GM18873 (cell line): Measurements from ENCODE around the gene AGPAT1.
"Not testable (repeated sequence)": the region's sequence is repeated elsewhere in the genome, so short reads cannot be mapped to it uniquely, and the experiment has no call there.

Source experiments
- ATAC-seq: cut with Tn5 transposase; IDR thresholded peaks from one replicate; pipeline ENCODE4 v1.9.1; 2021; ENCODE audit warnings: mild to moderate bottlenecking, moderate library complexity, moderate number of reproducible peaks; ENCODE audit not compliant: unreplicated experiment, low FRiP score

AGPAT1 gene

DNA sequence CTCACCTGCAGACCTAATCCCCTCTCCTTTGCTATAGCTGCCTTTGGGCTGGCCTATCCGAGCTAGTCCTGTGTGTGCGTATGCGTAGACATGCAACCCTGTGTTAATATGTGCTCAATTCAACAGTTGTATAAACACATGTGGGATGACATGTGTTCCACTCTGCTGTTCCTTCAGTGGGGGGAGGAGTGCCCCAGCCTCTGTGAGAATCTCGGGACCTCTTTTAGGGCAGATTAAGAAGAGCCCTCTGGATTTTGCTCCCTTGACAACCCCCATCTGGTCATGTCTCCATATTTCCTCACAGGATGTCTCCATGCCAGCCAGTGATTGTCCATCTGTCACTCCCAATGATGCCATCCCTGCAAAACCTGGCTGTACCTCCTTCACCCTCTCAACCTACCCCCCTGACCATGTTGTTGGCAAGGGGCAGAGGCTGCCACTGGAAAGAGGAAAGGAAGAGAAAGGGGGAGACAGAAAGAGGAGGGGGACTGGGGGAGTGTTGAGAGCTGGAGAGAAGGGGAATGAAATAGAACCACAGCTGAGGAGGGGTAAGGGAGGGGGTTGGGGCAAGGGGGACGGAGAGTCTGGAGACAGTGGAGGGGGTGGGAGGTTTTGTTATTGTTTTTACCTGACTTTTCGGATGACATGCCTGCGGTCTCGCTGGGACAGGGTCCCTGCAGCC lies 24.6 kb downstream of the AGPAT1 start:
- ATAC-seq = no peak

DNA sequence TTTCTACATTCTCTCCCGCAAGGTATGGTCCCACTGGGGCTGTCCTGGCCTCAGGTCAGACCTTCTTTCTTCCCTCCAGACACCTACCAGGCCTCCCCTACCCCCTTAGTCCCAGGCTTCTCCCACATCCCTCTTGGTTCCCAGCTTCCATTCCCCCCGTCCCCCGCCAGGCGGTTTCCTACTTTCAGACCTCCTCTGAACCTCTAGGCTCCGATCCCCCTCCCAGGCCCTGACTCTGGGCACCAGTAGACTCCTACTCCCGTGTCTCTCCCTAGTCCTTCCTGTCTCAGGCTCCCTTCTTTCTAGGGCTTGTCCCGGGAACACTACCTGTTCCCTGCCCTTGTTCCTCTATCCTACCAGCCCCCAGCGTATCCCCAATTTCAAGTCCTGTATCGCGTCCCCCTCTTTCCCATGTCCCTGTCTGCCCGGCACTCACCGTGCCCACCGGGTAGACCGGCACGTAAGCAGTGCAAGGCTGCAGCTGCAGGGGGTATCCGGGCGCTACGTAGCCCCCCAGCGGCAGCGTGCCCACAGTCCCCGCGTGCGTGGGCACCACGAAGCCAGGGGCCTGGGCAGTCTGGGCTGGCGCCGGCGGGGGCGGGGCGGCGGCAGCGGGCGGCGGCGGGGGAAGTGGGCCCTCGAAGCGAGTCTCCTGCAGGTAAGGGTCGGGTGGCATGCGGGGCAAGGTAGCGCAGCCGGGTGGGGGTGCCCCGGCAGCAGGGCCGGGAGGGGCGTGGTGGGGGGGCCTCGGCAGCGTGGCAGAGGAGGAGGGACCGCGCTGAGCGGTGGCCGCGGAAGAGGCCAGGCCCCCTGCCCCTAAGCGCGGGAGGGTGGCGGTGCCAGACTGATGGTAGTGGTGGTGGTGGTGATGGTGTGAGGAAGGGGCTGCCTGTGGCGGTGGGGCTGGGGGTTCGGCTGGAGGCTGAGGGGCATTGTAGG lies 25.7 kb downstream of the AGPAT1 start:
- ATAC-seq = no peak

DNA sequence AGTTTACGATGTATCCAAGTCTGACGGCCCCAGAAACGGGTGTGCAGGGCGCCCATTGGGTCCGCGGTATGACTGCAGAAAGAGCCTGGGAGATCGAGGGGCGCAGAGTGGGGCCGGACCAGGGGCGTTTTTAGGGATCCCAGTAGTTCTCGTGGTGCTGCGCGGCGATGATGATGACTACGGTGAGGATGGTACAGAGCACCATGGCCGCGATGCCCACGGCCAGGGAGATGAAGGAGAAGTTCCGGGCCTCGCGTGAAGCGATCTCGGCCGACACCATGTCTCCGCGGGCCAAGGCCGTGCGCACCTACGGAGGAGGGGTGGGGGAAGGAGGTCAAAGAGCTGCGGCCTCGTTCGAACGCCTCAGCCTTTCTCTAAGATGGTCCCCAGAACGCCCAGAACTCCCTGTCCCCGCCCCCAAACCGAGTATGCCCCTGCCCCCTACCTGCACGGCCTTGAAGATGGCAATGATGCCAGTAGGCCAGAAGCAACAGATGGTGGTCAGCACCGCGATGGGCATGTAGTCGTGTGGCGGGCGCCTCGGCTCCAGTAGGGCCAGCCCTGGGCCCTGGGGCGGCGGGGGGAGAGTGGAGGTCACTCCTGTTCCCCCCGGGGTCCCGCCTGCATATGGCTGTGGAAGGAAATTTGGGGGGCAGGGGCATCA lies 26.7 kb downstream of the AGPAT1 start:
- ATAC-seq = no peak

DNA sequence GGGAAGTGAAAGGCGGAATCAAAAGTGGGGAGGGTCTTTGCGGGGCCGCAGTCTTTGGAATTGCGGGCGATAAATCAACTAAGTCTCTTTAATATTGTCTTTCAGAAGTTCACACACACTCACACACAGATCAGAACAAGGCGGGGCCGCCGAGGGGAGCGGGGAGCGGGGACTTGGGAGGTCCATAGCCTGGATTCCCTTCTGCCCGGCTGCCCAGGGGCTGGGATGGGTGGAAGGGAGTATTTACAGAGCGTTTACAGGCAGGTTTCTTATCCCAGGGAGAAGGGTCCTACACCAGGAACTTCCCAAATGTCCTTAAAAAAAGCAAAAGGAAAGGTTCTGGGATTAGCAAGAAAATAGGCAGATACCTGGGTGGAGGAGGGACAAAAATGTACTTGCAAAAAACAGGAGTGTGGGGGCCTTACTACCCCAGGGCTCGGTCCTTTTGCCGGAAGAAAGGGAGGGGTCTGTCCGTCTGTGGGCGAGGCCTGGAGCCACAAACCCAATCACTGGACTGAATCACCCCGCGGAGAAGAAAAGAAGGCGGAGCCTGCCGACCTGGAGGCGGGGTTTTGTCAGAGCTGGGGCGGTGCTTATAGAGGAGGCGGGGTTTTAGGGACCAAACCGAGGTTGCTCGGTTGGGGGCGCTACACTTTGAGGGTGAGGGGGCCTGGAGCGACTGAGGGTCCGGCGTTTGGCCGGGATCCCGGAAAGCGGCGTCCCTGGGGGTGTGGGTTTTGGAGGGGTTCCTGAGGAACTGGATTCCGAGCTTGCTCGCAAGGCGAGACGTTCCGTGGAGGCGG lies 27.4 kb downstream of the AGPAT1 start:
- no peak for ATAC-seq

DNA sequence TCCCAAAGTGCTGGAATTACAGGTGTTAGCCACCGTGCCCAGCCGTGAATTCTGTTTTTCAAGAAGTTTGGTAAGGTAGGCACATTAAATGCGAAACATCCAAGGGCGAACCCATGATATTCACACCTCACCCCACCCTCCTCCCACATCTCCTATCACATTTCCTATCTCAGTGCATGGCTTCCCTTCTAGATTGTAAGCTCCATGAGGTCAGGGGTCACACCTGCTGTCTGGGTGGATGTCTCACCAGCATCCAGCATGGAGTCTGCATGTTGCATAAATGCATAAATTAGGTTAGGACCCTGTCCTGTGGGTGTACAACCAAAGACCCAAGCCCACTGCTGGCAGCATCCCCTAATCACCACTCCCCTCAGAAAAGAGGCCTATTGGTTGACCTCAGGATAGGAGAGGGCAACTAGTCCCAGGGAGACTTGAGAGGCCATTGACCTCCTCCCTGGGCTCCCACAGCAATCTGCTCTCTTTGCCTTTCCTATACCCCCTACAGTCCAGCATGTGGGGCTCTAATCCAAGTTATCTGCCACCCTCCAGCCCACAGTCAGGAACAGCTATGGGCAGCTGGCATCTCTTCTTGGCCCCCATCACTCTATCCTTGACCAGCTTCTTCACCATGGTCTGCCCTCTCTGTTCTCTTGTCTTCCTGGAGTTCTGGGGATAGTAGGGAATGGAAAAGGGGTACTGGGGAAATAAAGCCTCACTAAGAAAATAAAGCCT lies 28.3 kb downstream of the AGPAT1 start:
- no peak for ATAC-seq

DNA sequence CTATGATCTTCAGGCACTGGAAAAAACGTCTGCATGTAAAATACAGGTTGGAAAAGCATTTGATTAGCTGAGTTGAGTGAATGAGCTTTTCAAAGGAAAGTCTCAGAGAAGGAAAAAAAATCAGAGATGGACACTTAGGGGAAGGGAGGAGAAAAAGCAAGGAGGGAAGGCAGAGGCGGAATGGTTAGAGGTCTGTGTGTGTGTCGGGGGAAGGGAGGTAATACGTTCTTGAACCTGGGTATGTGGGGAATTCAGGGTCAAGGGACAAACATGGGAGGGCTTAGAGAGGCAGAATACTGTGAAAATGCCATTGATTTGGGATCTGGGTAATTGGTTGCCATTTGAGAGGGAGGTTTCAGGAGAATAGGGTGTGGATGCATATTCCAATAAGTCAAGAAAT lies 29.2 kb downstream of the AGPAT1 start:
- no peak for ATAC-seq

DNA sequence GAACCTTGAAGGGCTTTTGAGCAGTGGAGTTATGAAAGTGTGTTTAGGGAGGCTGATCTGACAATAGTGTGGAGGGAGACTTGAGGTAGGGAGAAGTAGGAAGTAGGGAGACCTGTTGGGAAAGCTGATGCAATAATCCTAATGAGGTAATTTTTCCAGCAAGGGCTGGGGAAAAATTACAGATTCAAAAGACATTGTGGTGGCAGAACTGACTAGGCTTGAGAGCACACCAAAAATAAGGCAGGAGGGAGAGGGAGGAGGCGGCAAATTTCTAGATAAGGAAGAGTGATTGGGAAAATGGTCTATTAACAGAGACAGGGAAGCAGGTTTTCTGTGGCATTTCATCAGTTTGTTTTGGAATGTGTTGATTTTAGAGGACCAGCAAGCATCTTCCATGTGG lies 29.6 kb downstream of the AGPAT1 start:
- ATAC-seq = no peak

DNA sequence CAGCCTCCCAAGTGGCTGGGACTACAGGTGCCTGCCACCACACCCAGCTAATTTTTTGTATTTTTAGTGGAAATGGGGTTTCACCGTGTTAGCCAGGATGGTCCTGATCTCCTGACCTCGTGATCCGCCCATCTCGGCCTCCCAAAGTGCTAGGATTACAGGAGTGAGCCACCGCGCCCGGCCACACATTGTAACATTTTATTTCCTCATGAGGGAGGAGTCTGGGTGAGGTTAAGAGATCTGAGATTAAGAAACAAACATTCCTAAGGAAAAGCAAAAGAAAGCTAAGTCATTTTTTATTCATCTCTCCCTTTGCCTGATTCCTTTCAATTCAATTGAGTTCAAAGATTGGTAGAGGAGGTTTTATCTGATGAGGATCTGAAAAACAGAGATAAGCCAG lies 31.6 kb downstream of the AGPAT1 start:
- ATAC-seq = not testable (repeated sequence)

DNA sequence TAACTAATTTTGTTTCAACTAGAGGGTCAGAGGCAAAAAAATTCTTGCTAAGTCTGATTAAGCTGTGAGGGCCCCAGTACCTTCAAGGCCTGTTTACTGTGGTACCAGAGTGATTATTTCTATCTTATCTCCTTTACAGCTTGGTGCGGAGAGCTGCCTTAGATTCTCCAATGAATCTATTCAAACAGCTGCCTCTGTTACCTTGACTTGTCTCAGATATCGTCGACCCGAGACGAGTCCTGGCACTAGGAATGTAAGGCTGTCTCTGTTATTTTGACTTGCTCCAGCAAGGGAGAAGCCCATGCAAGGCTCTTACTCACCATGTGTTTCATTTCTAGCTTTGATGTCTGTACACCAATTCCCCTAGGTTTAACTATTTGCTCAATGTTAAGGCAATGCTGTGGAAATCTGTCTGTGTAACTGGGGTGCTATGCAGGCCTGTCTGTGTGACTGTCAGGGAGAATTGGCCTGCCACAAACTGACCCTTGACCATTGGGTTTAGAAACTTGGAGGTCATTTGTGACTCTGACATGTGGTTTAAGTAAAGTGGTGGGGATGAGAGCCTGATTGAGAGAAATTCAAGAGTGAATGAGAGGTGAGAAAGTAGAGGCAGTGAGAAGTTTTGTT lies 35.4 kb downstream of the AGPAT1 start:
- no peak for ATAC-seq

DNA sequence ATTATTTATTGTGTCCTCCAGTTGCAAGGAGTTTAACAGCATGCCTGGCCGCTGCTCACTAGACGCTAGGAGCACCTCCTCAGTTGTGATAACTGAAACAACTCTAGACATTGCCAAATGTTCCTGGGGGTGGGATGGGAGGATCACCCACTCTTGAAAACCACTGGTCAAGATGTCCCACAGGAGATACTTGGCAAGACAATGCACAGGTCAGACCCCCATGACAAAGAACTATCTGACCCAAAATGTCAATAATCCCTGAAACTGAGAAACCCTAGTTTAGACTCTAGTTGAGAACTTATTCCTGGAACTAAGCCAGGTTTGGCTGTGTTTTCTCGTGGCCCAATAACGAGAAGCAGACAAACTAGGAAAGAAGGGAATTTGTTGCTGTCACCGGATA lies 36.3 kb downstream of the AGPAT1 start:
- no peak for ATAC-seq

DNA sequence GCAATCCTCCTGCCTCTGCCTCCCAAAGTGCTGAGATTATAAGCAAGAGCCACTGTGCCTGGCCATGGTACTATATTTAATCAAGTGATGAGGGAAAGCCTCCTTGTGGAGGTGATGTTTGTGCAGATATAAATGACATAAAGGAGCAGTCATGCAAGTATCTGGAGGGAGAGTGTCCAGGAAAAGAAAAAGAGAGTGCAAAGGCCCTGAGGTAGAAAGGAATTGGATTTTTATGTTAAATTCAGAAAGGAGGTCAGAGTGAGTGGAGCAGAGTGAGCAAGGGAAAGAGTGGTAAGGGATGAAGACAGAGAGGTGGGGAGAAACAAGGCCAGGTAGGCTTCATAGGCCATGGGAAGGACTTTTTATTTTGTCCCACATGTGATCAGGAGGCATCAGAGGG lies 38.4 kb downstream of the AGPAT1 start:
- ATAC-seq = no peak

DNA sequence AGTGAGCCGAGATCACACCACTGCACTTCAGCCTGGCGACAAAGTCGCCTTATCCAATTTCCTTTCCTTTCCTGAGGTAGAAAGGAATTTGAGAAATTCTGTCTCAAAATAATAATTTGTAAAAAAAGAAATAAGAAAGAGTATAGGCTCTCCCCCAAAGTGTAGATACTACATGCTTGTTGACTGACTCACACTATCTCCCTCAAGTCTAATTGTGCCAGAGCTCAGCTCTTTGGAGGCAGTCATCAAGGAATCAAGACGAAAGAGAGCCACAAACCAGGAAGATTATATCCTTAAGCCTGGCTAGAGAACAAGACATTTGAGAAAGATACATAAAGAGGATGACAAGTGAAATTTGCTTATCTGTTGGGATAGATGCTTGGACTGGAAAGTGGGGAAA lies 42.1 kb downstream of the AGPAT1 start:
- ATAC-seq = no peak

DNA sequence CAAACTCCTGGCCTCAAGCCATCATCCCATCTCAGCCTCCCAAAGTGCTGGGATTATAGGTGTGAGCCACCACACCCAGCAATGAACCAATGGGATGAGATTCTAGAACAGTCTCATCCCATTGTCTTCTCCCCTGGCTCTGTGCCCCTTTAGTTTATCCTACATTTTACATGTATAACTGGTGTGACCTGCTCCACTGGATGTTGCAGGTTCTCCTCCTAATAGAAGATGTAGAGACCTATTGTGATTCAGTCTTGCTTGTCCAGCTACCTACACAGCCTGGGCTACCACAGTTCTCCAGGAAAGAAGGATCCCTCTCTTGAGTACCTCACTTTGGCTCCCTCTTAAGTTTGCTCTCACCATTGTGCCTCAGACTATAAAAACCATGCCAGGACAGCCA lies 43.8 kb downstream of the AGPAT1 start:
- no peak for ATAC-seq

DNA sequence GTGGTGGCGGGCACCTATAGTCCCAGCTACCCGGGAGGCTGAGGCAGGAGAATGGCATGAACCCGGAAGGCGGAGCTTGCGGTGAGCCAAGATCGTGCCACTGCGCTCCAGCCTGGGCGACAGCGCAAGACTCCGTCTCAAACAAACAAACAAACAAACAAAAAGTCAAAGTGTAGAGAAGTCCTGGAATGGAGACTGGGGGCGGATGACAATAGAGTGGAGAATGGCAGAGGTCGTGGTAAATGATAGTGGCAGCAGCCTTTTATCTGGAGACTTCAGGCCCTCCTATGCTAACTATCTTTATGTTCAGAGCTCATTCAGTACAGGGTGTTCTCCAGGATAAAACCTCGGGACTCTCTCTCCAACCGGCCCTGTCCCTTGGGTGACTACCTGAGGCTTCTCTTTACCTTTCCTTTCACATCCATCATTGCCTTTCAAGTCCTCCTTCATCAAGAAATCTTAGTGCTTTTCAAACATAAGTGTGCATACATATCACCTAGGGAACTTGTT lies 44.4 kb downstream of the AGPAT1 start:
- no peak for ATAC-seq

DNA sequence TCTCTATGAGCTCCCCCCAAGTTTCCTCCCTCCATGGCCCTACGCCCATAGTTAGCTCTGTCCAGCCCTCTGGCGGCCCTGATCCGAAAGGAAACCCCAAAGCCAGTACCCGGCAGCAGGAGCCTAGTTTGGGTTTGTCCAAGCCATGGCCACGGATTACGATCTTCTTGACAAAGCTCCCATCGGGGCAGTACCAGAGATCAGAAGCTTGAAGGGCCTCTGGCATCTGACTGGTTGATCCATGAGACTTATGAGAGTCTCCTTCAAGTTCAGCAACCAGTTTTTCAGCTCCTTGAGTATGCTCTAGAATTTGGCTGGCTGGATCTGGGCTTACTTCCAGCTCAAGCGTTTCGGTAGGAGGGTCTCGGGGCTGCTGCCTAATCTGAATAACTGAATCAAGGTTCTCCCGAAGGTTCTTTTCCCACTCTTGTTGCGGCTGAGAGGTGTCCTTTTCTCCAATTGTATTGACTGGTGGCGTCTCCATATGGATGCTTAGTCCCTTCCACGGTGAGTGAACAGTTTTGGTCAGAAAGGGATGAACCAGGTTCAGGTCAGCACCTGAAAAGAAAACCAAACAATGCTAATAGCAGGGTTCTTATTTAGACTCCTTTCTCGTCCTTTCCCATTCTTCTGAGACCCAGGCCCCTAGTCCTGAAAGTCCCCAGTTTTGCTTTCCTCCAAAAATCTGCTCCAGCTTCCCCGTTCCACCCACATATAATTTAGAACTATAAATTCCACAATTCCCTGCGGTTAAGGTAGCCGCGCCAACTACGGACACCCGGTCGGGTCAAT lies 46.4 kb downstream of the AGPAT1 start:
- ATAC-seq = no peak

DNA sequence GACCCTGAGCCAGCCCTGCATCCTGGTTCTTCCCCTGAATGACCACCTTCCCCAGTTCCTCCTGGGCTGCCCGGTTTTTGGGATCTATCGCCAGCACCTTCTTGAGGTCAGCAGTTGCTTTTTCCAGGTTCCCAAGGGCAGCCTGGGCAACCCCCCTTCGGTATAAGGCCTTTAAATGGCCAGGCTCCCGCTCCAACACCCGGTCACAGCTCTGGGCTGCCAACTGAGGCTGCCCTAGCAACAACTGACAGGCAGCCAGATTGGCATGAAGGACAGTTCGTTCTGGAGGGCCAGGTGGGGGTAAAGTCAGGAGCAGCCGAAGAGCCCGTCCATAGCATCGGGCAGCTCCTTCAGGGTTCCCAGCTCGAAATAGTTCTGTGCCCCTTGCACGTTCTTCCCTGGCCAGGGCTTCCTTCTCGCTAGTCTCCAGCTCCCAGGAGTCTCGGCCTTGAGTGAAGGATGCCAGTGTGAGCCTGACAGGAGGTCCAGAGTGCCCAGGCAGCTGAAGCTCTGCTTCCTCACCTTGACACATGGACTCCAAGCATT lies 47.1 kb downstream of the AGPAT1 start:
- no peak for ATAC-seq

DNA sequence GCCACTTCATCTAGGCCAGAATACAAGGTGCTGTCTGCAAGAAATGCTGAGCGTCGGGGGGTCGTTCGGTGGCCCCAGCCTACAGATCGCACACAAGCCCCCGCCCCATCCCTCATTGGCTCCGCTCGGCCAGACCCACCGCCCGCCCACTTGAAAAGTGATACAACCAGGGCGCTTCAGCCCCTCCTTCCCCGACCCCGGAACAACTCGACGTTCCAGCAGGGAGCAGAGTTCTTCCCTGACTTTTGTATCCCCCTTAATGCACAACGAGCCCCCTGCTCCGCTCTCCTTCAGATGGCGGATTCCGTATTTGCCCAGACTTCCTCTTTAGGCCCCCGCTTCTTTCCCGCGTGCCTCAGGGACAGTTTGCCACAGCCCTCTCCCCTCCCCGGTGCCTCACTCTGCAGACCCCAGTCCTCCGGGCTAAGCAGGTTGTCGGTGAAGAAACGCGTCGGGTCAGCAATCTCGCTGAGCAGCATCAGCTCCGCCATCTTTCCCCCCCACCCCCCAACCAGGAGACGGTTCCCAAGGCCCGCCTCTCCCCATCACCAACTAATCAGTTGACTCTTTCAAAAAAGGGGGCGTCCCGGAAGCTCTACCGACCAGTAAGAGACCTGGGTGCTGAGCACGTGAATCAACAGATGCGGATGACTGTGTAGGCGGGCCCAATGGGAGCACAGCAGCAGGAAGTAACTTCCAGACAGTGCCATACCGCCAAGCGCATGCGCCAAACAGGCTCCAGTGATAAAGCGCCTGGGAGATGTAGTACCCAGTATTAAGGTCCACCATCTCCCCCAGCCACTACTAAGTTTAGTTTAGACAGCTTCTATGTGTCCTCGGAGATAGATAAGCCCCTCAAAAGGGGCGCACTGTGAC lies 47.9 kb downstream of the AGPAT1 start, which contains the start of gene ATF6B:
ATF6B (minus strand) TSS at position 530 of the 876 bp plus-strand sequence; CDS start at position 491, 39 bp downstream.
- ATAC-seq = peak; percentile 86
